HEK293T (cell line): ENCODE data around the gene RAB26.

Experiments used
- CTCF ChIA-PET: fragments of 350-600 bp; formaldehyde crosslinking; extraction: SDS; loops from one replicate; lab custom pipeline; 2021; ENCODE audit warnings: antibody characterized with exemption, inconsistent platforms; lab: Yijun Ruan, JAX
- POLR2A ChIA-PET: fragments of 350-600 bp; formaldehyde crosslinking; extraction: SDS; loops from one replicate; lab custom pipeline; 2020; ENCODE audit warnings: antibody characterized with exemption, inconsistent platforms; lab: Yijun Ruan, JAX
- DNase-seq: peaks from one replicate; pipeline ENCODE4 v3.0.0; 2012; ENCODE audit warnings: mixed read lengths; ENCODE audit errors: extremely low spot score
- ARNT ChIP-seq: fragments of 450-650 bp; IDR thresholded peaks from 2 replicates; pipeline ENCODE4 v1.6.1; 2017; ENCODE audit warnings: mild to moderate bottlenecking
- BHLHE40 ChIP-seq: fragments of 450-650 bp; IDR thresholded peaks from 2 replicates; pipeline ENCODE4 v1.6.1; 2016; ENCODE audit warnings: mild to moderate bottlenecking, moderate library complexity, borderline replicate concordance
- CTBP1 ChIP-seq: fragments of 450-650 bp; IDR thresholded peaks from 2 replicates; pipeline ENCODE4 v1.6.1; 2016; ENCODE audit warnings: borderline replicate concordance
- ELF4 ChIP-seq: fragments of 450-650 bp; IDR thresholded peaks from 2 replicates; pipeline ENCODE4 v1.6.1; 2017; ENCODE audit warnings: antibody characterized with exemption
- FOXA1 ChIP-seq: fragments of 450-650 bp; IDR thresholded peaks from 2 replicates; pipeline ENCODE4 v1.6.1; 2016; ENCODE audit warnings: mild to moderate bottlenecking
- FOXK2 ChIP-seq: fragments of 450-650 bp; IDR thresholded peaks from 2 replicates; pipeline ENCODE4 v1.6.1; 2016; ENCODE audit warnings: mild to moderate bottlenecking
- FOXM1 ChIP-seq: fragments of 450-650 bp; IDR thresholded peaks from 2 replicates; pipeline ENCODE4 v1.6.1; 2017; ENCODE audit warnings: mild to moderate bottlenecking, borderline replicate concordance
- HDGF ChIP-seq: fragments of 450-650 bp; IDR thresholded peaks from 2 replicates; pipeline ENCODE4 v1.6.1; 2017; ENCODE audit warnings: antibody characterized with exemption, borderline replicate concordance
- L3MBTL2 ChIP-seq: fragments of 450-650 bp; conservative IDR thresholded peaks from 2 replicates; pipeline ENCODE4 v1.6.1; 2016; ENCODE audit warnings: mild to moderate bottlenecking
- LEF1 ChIP-seq: fragments of 450-650 bp; IDR thresholded peaks from 2 replicates; pipeline ENCODE4 v1.6.1; 2017; ENCODE audit warnings: mild to moderate bottlenecking, borderline replicate concordance
- NFRKB ChIP-seq: fragments of 450-650 bp; IDR thresholded peaks from 2 replicates; pipeline ENCODE4 v1.6.1; 2016; ENCODE audit warnings: mild to moderate bottlenecking, moderate library complexity
- SP1 ChIP-seq: fragments of 450-650 bp; IDR thresholded peaks from 2 replicates; pipeline ENCODE4 v1.6.1; 2017
- SUZ12 ChIP-seq: fragments of 450-650 bp; IDR thresholded peaks from 2 replicates; pipeline ENCODE4 v1.6.1; 2016; ENCODE audit warnings: mild to moderate bottlenecking
- TARDBP ChIP-seq: fragments of 450-650 bp; IDR thresholded peaks from 2 replicates; pipeline ENCODE4 v1.6.1; 2016
- ZNF384 ChIP-seq: fragments of 450-650 bp; IDR thresholded peaks from 2 replicates; pipeline ENCODE4 v1.6.1; 2016
- TF ChIP-seq, protein P1 (sequence below): fragments of 450-650 bp; IDR thresholded peaks from 2 replicates; pipeline ENCODE4 v1.6.1; 2016

RAB26 gene

DNA sequence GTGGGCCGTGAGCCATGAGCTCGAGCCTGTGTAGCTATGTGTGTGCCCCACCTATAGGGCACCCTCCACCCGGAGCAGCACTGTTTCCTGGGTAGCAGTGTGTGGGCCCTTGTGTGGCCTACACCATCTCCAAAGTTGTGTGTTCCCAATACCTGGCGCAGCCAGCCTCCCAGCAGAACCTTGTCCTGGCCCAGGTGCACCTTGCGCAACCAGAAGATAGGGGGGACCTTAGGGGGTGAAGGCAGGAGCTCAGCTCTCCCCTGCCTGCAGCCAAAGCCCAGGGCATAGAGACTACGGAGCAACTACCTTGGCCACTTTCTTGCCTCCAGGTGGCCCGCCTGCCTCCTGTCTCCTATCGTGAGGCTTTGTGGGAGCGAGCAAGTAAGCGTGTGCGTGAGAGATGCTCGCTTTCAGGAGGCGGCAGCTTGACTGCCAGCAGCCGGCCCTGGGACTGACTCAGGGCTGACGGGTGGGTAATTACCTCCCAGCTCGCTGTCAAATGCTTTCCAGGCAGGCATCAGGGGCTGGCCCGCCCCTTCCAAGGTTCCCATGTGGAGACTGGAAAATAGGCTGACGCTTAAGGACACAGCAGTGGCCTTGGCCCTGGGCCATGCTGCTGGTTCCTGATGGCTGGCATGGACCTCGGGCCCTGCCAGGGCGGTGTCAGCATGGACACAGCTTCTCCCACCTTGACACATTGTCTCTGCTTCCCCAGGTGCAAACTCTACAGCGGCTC, 26.1 kb downstream of the RAB26 start:
- CTCF ChIA-PET: no interaction called here
- POLR2A ChIA-PET: interaction anchor here (2.8 kb wide), 1 partner anchor 19 kb away, joined by 27 read pairs; the partner anchor contains the start of gene TRAF7
- no peak for DNase-seq
- no peak for TF ChIP-seq TARDBP
- TF ChIP-seq FOXM1: no peak
- no peak for TF ChIP-seq L3MBTL2
- TF ChIP-seq ELF4: no peak
- no peak for TF ChIP-seq FOXK2
- TF ChIP-seq BHLHE40: no peak
- no peak for TF ChIP-seq NFRKB
- no peak for TF ChIP-seq SP1
- TF ChIP-seq CTBP1: no peak
- no peak for TF ChIP-seq FOXA1

DNA sequence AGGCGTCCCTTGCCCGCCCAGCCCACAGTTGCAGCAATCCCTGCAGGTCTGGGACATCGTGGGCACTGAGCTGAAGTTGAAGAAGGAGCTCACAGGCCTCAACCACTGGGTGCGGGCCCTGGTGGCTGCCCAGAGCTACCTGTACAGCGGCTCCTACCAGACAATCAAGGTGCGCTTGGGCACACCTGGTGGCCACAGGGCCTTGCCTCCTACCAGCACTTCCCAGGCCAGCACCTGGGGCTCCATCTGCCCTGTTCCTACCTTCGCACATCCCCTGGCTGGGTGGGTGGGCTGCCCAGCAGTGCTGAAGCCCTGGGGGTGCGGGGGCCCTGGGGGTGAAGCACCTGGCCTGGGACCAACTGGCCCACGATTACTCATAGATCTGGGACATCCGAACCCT, 27.0 kb downstream of the RAB26 start:
- CTCF ChIA-PET: no interaction called here
- no peak for DNase-seq
- POLR2A ChIA-PET: no interaction called here
- TF ChIP-seq SP1 (no peak), BHLHE40 (no peak), SUZ12 (no peak), LEF1 (no peak), L3MBTL2 (no peak), CTBP1 (no peak), ELF4 (no peak), ZNF384 (no peak), HDGF (no peak), TARDBP (no peak), NFRKB (no peak), FOXK2 (no peak), FOXM1 (no peak), ARNT (no peak), FOXA1 (no peak)
- TF ChIP-seq, protein P1, sequence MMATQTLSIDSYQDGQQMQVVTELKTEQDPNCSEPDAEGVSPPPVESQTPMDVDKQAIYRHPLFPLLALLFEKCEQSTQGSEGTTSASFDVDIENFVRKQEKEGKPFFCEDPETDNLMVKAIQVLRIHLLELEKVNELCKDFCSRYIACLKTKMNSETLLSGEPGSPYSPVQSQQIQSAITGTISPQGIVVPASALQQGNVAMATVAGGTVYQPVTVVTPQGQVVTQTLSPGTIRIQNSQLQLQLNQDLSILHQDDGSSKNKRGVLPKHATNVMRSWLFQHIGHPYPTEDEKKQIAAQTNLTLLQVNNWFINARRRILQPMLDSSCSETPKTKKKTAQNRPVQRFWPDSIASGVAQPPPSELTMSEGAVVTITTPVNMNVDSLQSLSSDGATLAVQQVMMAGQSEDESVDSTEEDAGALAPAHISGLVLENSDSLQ: no peak

DNA sequence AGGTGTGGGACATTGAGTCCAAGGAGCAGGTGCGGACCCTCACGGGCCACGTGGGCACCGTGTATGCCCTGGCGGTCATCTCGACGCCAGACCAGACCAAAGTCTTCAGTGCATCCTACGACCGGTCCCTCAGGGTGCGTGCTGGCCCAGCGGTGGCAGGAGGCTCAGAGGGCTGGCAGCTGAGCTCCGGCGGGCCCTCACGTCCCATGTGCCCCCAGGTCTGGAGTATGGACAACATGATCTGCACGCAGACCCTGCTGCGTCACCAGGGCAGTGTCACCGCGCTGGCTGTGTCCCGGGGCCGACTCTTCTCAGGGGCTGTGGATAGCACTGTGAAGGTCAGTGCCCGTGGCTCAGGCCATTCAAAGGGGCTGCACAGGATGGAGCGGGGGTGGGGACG, 27.6 kb downstream of the RAB26 start:
- CTCF ChIA-PET: no interaction called here
- no peak for DNase-seq
- POLR2A ChIA-PET: no interaction called here
- TF ChIP-seq SUZ12: no peak
- no peak for TF ChIP-seq ARNT
- TF ChIP-seq FOXM1: no peak
- no peak for TF ChIP-seq NFRKB
- no peak for TF ChIP-seq ELF4
- TF ChIP-seq HDGF: no peak
- no peak for TF ChIP-seq FOXK2
- no peak for TF ChIP-seq SP1
- no peak for TF ChIP-seq LEF1
- TF ChIP-seq BHLHE40: no peak
- TF ChIP-seq, protein P1: no peak
- no peak for TF ChIP-seq CTBP1
- TF ChIP-seq TARDBP: no peak
- no peak for TF ChIP-seq FOXA1
- no peak for TF ChIP-seq L3MBTL2
- TF ChIP-seq ZNF384: no peak

DNA sequence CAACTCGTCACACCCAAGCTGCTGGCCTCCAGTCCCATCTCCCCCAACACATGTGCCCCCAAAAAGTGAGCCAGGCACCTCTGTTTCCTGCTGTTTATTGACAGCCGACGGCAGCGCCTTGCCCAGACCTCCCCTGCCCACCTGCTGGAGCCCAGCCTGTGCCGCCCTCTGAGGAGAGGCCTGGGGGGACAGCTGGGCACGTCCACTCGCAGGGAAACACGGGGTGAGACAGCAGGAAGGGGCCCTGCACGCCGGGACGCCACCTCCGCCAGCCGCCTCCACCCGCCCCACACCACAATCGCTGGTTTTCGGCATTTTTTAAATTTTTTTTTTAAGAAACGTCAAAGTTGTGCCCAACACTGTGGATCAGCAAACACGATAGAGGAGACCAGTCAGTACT, 28.7 kb downstream of the RAB26 start:
- TF ChIP-seq, protein P1: no peak
- TF ChIP-seq SP1 (no peak), NFRKB (no peak), LEF1 (no peak), FOXK2 (no peak)
- ChIA-PET POLR2A (interaction anchor here (1.1 kb wide), 1 partner anchor 22 kb away, joined by 4 read pairs; the partner anchor contains the start of gene TRAF7), CTCF (interaction anchor here (0.7 kb wide), 1 partner anchor 109 kb away, joined by 4 read pairs; no protein-coding TSS in a partner anchor)
- no peak for DNase-seq

DNA sequence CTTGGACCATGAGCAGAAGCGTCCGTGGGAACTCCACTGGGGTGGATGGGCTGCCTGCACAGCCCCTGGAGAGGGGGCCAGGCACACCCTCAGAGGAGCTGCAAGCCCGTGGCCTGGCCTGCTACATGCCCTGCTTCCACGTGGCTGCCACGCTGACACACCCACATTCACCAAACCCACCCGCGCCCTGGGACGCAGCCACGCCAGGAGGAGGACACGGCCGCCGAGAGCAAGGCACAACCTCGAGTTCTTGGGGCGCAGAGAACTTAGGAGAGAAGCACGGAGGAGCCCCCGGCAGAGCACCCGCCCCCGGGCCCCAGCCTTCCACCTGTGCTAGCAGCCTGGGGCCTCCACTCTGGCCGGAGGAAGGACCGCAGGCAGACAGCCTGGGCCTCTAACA, 29.1 kb downstream of the RAB26 start:
- TF ChIP-seq, protein P1: no peak
- TF ChIP-seq ZNF384: no peak
- TF ChIP-seq FOXM1: no peak
- TF ChIP-seq FOXA1: no peak
- no peak for TF ChIP-seq SUZ12
- TF ChIP-seq TARDBP: no peak
- no peak for TF ChIP-seq ARNT
- no peak for TF ChIP-seq CTBP1
- TF ChIP-seq L3MBTL2: no peak
- no peak for TF ChIP-seq NFRKB
- no peak for TF ChIP-seq SP1
- TF ChIP-seq ELF4: no peak
- TF ChIP-seq HDGF: no peak
- TF ChIP-seq LEF1: no peak
- TF ChIP-seq BHLHE40: no peak
- no peak for TF ChIP-seq FOXK2
- ChIA-PET CTCF (no interaction called here), POLR2A (interaction anchor here (0.9 to 1.1 kb wide), 2 partner anchors 15 to 22 kb away, joined by 3 to 4 read pairs; partner anchors contain the start of gene TRAF7)
- DNase-seq: no peak
